Sciatic nerve (tissue), 2 donors: Measurements from ENCODE around the gene PRKG2. TPM values are rescaled to one million over a fixed set of nuclear protein-coding genes. Genes with fewer than 3 reads are reported as not detected.
A peak's percentile ranks its signal among the peaks of the same experiment; 100 is the strongest.
"Not testable (repeated sequence)": the region's sequence is repeated elsewhere in the genome, so short reads cannot be mapped to it uniquely, and the experiment has no call there.

Experiments
- ATAC-seq: fragments of 200-7000 bp; cut with Tn5 transposase; one replicate; pipeline ENCODE4 v1.9.1; 2020; ENCODE audit warnings: mild to moderate bottlenecking, moderate library complexity
- DNase-seq: peaks from one replicate; pipeline ENCODE4 v3.0.0-alpha.2; 2020; ENCODE audit warnings: low spot score
- intact Hi-C: fragments of 100-400 bp; cut with DNase I; formaldehyde crosslinking; loops from one replicate; pipeline ENCODE4 v1.14.2; 2022
- total RNA-seq: library from RNA; stranded (reverse); fragmentation: NEBNext Ultra II Directional; extraction: Animal tissue kit (Norgen Biotek cat#: 25700); gene quantifications from one replicate; pipeline ENCODE4 v1.2.1, GENCODE V29; 2021
- donor health status: DM: no; HTN: no; CAD: no.
- donor health status: DM: no; HTN: no; CAD: no.

Gene PRKG2
- total RNA-seq, 1 donor from 2014 or later = 3.2 TPM

- intact Hi-C loops = no loop called here
- no peak for ATAC-seq
- DNase-seq = no peak
These were observed 41.8 kb downstream of the PRKG2 start for GRCh38 chr4:81173213-81173612.

DNA sequence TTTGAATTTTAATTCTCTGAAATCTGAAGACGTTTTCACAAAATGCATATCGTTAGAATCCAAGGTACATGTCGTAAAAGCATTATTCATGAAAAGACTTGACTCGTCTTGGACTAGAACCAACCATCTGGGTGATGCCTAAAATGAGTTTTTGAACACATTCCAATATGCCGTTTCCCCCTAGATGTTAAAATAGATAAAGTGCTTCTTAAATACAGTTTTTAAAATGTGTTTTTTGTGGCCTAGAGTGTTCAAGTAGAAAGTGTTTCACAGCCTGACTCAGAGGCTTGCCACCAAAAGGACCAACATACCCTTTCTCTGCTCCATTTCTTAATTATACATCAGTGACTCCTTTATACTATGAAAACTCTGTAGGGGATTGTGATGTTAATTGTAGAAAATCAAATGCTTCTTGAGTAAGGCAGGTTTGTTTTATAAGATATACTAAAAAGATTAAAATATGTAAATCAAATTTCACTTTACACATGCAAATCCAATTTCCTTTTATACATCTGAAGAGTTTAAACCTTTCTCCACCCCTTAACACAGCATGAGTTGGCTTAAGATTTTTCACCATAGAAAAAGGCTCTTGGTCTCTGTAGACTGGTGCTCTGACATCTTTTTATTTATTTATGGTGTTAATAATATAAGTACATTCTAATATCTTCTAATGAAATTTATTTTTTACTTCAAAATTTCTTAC, 48.4 kb downstream of the PRKG2 start:
- no peak for ATAC-seq
- intact Hi-C loops = no loop called here
- DNase-seq = no peak

DNA sequence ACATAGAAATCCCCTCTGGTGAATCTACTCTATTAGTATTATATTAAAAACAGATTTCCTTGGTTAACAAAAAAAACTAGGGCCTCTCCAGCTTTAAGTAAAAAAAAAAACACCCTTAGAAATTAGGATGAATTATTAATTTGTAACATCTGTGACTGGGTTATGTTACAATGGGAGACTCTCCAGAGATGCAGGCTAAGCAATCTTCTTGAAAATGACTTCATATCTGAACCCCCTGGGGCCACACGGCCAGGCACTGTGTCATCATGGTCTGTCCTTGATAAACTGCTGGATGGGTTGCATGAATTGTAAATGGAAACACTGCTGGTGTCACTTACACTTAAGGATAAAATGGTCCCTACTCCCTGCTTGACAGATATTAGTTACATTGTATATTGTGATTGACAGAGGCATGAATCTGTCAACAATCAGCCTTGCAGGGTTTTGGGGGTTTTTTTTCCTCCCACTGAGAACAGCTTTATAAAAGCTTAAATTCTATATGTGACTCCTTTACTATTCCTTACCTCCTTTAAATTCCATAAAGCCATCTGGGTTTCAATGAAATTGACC, 49.1 kb downstream of the PRKG2 start:
- DNase-seq = no peak
- no peak for ATAC-seq
- intact Hi-C loops = no loop called here

- ATAC-seq (no peak), DNase-seq (no peak)
- intact Hi-C loops = no loop called here
These were observed 50.2 kb downstream of the PRKG2 start for GRCh38 chr4:81164623-81165416.

DNA sequence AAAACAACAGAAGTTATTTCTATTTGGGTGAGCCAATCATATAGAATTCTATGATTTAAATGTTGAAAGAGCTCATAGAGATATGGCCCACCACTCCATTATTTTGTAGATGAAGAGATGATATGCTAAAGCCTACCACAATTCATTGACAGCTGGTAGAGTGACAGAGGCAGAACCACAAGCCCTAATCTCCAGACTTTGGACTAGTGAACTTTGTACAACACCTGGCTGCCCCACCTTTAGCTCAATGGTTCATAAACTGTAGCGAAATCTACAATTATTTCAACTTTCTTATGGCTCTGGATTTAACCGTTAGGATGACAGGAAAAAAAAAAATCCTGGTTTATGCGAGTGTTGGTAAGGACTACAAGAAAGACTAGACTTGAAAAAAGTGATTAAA, 50.9 kb downstream of the PRKG2 start:
- no peak for ATAC-seq
- intact Hi-C loops = no loop called here
- no peak for DNase-seq

GRCh38 chr4:81162752-81163458, 52.1 kb downstream of the PRKG2 start:
- intact Hi-C loops = no loop called here
- no peak for DNase-seq
- ATAC-seq = no peak

DNA sequence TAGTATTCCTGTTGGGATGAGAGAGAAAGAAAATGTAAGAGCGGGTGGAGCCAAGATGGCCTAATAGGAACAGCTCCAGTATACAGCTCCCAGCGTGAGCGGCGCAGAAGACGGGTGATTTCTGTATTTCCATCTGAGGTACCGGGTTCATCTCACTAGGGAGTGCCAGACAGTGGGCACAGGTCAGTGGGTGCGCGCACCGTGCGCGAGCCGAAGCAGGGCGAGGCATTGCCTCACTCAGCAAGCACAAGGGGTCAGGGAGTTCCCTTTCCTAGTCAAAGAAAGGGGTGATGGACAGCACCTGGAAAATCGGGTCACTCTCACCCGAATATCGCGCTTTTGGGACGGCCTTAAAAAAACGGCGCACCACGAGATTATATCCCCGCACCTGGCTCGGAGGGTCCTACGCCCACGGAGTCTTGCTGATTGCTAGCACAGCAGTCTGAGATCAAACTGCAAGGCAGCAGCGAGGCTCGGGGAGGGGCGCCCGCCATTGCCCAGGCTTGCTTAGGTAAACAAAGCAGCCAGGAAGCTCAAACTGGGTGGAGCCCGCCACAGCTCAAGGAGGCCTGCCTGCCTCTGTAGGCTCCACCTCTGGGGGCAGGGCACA, 61.2 kb downstream of the PRKG2 start:
- intact Hi-C loops, ATAC-seq, DNase-seq: not testable (repeated sequence)

DNA sequence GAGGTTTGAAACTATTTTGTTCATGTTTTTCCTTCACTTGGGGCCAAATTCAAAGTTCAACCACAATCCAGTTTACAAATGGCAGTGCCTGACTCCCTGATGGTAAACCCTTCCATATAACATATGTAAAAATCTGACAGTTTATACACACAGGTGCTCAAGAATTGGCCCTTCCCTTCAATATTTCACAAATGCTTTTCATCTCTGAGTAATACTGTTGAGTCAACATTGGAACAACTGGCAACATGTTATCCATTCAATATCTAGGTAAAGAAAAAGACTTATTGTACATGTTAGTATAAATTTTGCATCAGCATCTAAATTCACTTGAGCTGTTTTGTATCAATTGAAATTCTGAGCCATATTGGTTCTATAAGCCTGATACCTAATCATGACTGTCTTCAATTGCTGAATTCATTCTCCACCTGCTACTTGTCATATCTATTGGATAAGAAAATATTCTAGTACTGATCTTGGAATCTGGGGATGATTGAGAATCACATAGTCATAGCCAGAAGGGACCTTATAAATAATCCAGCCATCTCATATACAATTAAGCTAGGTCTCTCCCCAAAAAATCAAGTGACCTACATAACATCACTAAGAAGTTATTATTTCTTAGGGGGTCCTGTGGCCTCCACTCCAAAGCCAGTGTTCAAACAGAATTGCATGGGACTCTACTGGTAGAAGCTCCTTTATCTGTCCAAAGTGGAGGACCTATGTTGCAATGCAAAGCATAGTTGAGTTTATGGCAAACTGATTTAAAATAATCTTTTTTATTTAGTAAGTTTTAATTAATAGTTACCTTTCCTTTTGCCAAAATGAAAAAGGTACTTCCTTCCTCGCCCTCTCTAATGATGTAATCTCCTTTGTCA, 61.9 kb downstream of the PRKG2 start:
- DNase-seq (no peak), ATAC-seq (no peak)
- intact Hi-C loops = no loop called here

GRCh38 chr4:81149976-81150375, 65.0 kb downstream of the PRKG2 start:
- DNase-seq = no peak
- intact Hi-C loops = no loop called here
- no peak for ATAC-seq

DNA sequence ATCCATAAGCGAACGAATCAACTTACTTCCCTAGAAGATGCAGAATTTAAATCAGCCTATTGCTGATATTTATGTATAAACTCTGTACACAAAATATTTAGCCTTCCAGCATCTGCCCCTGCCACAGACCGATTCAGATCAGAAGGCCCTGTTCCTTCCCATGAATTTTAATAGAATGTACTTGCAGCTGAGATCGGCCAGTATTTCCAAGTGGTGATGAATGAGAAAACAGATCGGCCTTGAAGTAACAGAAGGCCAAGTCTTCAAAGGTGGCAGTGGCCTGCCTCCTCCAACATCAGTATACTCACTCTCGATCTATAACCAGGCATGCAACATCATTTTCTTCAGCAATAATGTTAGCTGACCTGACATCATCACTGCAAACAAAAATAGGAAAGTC, 66.4 kb downstream of the PRKG2 start:
- DNase-seq (no peak), ATAC-seq (no peak)
- intact Hi-C loops = no loop called here

GRCh38 chr4:81146466-81146865, 68.6 kb downstream of the PRKG2 start:
- intact Hi-C loops = no loop called here
- no peak for DNase-seq
- no peak for ATAC-seq

DNA sequence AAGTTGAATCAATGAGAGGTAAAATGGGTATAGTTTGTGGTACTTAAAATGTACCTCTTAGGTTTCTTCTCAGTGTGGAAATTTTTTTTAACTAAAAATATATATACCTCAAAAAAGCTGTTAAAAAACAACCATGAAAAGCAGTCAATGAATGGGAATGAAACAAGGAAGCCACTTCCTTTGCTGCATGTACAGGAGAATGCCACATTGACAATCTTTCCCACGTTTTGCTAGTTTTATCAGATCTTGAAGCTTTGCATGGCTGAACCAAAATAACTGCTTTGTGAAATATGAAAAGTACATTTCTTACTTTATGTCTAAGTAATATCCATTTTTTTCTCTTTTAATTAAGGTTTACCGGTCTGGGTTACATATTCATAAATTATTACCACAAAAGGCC, 71.8 kb downstream of the PRKG2 start:
- intact Hi-C loops = no loop called here
- DNase-seq (no peak), ATAC-seq (no peak)

DNA sequence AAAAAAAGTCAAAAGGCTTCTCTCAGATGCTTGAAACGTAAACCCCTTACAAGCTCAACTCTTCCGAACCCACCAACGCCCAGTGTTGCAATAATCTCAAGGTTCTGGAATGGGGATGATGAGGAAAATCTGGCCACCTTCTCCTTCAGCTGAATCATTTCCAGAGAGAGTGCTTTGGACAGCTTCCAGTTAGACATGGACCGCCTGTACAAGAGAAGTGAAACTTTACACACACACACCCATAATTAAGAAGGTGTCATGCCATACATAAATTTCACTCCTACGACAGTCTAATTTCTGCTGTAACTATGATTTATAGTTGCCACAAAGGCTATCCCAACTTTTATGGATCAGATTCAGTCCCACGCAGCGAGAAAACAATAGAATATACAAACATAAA, 72.3 kb downstream of the PRKG2 start:
- DNase-seq = no peak
- peak; percentile 50 for ATAC-seq
- intact Hi-C loops = no loop called here

DNA sequence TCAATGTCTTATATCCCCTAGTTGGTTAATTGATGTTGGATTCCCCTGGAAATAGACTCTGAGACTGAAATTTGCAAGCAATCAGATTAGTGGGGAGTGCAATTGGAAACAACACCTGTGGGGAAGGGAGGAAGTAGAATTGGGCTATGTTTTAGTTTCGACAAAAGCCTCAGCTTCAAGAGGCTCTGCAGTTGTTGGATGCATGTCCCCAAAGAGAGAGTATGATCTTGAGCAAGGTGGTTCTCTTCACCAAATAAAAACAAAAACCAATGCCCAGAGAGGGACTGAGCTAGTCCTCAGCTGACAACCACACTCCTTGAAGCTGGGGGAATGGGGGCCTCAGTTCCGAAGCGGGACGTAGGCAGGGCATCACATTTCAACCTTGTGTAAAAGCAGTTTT, 77.1 kb downstream of the PRKG2 start:
- DNase-seq = no peak
- ATAC-seq = no peak
- intact Hi-C loops = no loop called here

GRCh38 chr4:81137446-81137845, 77.6 kb downstream of the PRKG2 start:
- no peak for DNase-seq
- intact Hi-C loops = no loop called here
- no peak for ATAC-seq

DNA sequence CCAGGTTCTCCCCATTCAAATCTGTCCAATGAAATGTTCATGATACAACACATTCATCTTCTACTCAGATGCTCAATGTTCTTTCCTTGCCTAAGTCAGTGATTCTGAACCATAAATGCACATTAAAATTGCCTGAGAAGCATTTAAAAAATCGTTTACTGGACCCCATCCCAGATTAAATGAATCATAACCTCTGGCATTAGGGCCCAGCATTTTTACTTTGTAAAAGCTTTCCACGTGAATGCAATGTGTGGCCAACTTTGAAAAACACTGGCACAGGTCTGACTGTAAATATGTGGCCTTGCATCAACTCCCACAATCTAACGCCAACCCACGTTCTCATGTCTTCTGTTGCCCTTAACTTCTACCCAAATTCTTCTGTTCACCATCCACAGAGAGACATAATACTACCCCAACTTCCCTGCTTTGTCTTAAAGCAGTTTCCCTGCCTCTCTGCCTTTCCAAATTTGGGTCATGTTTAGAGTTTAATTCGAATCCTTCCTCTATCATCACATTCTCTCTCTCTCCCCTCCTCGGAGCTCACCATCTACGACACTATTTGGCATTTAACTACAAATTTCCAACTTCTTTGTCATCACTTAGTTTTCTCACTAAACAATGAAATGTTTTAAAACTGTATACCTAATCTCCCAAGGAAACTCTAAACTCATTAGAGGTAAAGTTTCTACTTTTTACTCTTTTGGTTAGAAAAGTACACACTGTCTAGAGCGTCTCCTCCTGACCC, 78.7 kb downstream of the PRKG2 start:
- ATAC-seq (no peak), DNase-seq (no peak)
- intact Hi-C loops = no loop called here

DNA sequence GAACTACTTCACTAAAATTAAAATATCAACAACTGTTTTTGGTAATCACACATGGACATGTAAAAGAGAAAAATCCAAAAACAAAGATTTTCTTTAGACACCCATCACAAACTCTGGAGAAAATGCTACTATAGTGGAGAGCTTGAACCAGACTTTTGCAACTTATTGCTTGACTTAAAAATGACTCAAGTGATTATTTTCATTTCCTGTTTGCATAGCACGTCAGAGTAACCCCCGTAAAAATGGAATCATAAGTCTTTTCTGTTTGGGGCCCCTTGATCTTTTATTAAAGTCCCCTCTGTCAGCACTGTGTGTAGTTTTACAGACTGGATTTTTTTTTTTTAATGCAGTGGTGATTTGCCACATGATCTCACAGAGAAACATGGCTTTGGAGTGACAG, 79.5 kb downstream of the PRKG2 start:
- ATAC-seq (no peak), DNase-seq (no peak)
- intact Hi-C loops = no loop called here

DNA sequence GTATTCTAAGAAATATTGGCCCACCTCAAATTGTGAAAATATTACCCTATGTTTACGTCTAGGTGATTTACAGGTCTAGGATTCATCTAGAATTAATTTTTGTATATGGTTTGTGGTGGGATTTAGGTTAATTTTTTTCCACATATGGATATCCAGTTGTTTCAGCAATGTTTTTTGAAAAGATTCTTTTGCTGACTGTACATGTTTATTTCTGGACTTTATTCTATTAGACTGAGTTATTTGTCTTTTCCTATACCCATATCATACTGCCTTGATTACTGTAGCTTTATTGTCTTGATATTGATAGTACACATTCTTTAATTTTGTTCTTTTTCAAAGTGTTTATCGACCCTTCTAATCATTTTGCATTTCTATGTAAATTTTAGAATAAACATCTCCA, 83.5 kb downstream of the PRKG2 start:
- ATAC-seq = no peak
- no peak for DNase-seq
- intact Hi-C loops = no loop called here
